ENCODE measurements around the gene SUV39H2. TPM values are rescaled to one million over a fixed set of nuclear protein-coding genes. Genes with fewer than 3 reads are reported as not detected.

SUV39H2 gene
- total RNA-seq, 1 experiment from 2014 or later: 21.9 TPM

GRCh38 chr10:14909101-14909500 lies 30.4 kb downstream of the SUV39H2 start:
- TF ChIP-seq SIN3A (IDR thresholded peaks at IDR 0.05; ENCODE audit: borderline replicate concordance, insufficient read depth, low read depth, low read length) (no peak), REST (IDR thresholded peaks at IDR 0.05; ENCODE audit: insufficient read depth in 1 of 2, low read depth in 2 of 2, low read length in 1 of 2) (no peak), CTCF (IDR thresholded peaks at IDR 0.05) (no peak), TCF7L2 (IDR thresholded peaks at IDR 0.05; ENCODE audit: low read depth, low read length) (no peak), POLR2AphosphoS5 (IDR thresholded peaks at IDR 0.05; ENCODE audit: low read depth, low read length) (no peak)
- H3K36me3 ChIP-seq (ENCODE audit: control insufficient read depth, insufficient read depth, low read length): peaks cover 3% of the 10 kb centered on the region; the same call in 1 of the 2 replicates
- H3K9me3 ChIP-seq (ENCODE audit: control insufficient read depth, insufficient read depth, low read depth, low read length): peaks cover 3% of the 10 kb centered on the region; the same call in 1 of the 2 replicates
- intact Hi-C loops (cut with micrococcal nuclease; ENCODE audit: unreplicated experiment): no loop called here
- CTCF ChIA-PET: no interaction called here
- no peak for ATAC-seq
- no peaks in the 10 kb centered on the region for H3K4me1 ChIP-seq (ENCODE audit: control insufficient read depth, insufficient read depth, low read length)
- no peaks in the 10 kb centered on the region for H3K27me3 ChIP-seq (ENCODE audit: control insufficient read depth, insufficient read depth, low read length)
- POLR2A ChIA-PET: no interaction called here
- H3K4me3 ChIP-seq (ENCODE audit: low read depth in 2 of 2, low read length in 2 of 2): no peak overlapping the region
- in situ Hi-C loops (cut with HindIII; ENCODE audit: low pct_unique_long_range_greater_than_20kb, low sequenced_read_pairs): no loop called here
- DNase-seq (ENCODE audit: low read depth, low spot score): no peak
- H3K27ac ChIP-seq (ENCODE audit: low read length): no peak overlapping the region
- no TSS peak for BruUV-seq (replicated peaks)

DNA sequence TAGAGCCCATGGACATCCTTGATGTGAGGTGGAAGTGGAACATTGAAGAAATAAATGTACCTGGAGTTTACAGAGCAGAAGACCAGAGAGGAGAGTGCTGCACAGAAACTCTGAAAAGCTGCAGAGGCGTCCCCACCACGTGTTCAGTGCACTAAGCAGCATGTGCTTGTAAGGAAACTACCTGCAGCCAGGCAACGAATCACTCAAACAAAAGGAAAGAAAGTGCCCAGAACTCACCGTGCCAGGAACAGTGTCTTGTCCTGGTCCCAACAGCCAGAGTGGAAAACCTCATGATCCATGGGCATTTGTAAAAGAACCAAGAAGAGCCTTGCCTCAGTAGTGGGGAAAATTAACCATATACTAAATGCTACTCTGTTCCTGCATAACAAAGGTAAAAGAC lies 32.3 kb downstream of the SUV39H2 start:
- CTCF ChIA-PET: no interaction called here

More for the DNA sequence above, 32.3 kb downstream of the SUV39H2 start:
- ATAC-seq (no peak), DNase-seq (ENCODE audit: low read depth, low spot score) (no peak)
- no peak overlapping the region for H3K27ac ChIP-seq (ENCODE audit: low read length)
- no peaks in the 10 kb centered on the region for H3K27me3 ChIP-seq (ENCODE audit: control insufficient read depth, insufficient read depth, low read length)
- in situ Hi-C loops (cut with HindIII; ENCODE audit: low pct_unique_long_range_greater_than_20kb, low sequenced_read_pairs) (no loop called here), intact Hi-C loops (cut with micrococcal nuclease; ENCODE audit: unreplicated experiment) (no loop called here)
- H3K4me3 ChIP-seq (ENCODE audit: low read depth in 2 of 2, low read length in 2 of 2): no peak overlapping the region
- POLR2A ChIA-PET: no interaction called here
- peaks cover 3% of the 10 kb centered on the region; the same call in 1 of the 2 replicates for H3K9me3 ChIP-seq (ENCODE audit: control insufficient read depth, insufficient read depth, low read depth, low read length)
- H3K4me1 ChIP-seq (ENCODE audit: control insufficient read depth, insufficient read depth, low read length): no peaks in the 10 kb centered on the region
- peaks cover 3% of the 10 kb centered on the region; the same call in 1 of the 2 replicates for H3K36me3 ChIP-seq (ENCODE audit: control insufficient read depth, insufficient read depth, low read length)
- TF ChIP-seq TCF7L2 (IDR thresholded peaks at IDR 0.05; ENCODE audit: low read depth, low read length) (no peak), REST (IDR thresholded peaks at IDR 0.05; ENCODE audit: insufficient read depth in 1 of 2, low read depth in 2 of 2, low read length in 1 of 2) (no peak), POLR2AphosphoS5 (IDR thresholded peaks at IDR 0.05; ENCODE audit: low read depth, low read length) (no peak), CTCF (IDR thresholded peaks at IDR 0.05) (no peak), SIN3A (IDR thresholded peaks at IDR 0.05; ENCODE audit: borderline replicate concordance, insufficient read depth, low read depth, low read length) (no peak)
- no TSS peak for BruUV-seq (replicated peaks)

Measured in Panc1 (cell line).